T-helper 2 cell (primary cell): ENCODE results near the gene GCH1.

ENCODE experiments used
- DNase-seq, 5 experiments: peaks; one replicate each; pipeline versions ENCODE4 v3.0.0 to v3.0.0-alpha.2; 2012 to 2022

GCH1 gene

GRCh38 chr14:54864526-54864925, 38.1 kb downstream of the GCH1 start:
- DNase-seq: no peak

GRCh38 chr14:54857830-54858269, 44.8 kb downstream of the GCH1 start:
- DNase-seq: no peak

GRCh38 chr14:54856152-54856551, 46.5 kb downstream of the GCH1 start:
- DNase-seq: no peak

GRCh38 chr14:54854181-54854580, 48.4 kb downstream of the GCH1 start:
- DNase-seq: no peak

GRCh38 chr14:54853339-54853738, 49.3 kb downstream of the GCH1 start:
- no peak for DNase-seq

GRCh38 chr14:54852215-54852614, 50.4 kb downstream of the GCH1 start:
- DNase-seq: no peak

GRCh38 chr14:54848910-54849309, 53.7 kb downstream of the GCH1 start:
- no peak for DNase-seq

- no peak for DNase-seq
These were observed 57.0 kb downstream of the GCH1 start for GRCh38 chr14:54845641-54846040.

- DNase-seq: no peak
These were observed 58.1 kb downstream of the GCH1 start for GRCh38 chr14:54844479-54844878.

- no peak for DNase-seq
These were observed 61.8 kb downstream of the GCH1 start for GRCh38 chr14:54840798-54841197.

GRCh38 chr14:54840336-54840735, 62.3 kb downstream of the GCH1 start:
- DNase-seq: no peak

- DNase-seq: no peak
These were observed 62.9 kb downstream of the GCH1 start for GRCh38 chr14:54839701-54840119.

- no peak for DNase-seq
These were observed 63.6 kb downstream of the GCH1 start for GRCh38 chr14:54838931-54839512.

GRCh38 chr14:54837508-54838149, 65.0 kb downstream of the GCH1 start:
- no peak for DNase-seq

GRCh38 chr14:54836231-54836630, 66.4 kb downstream of the GCH1 start:
- DNase-seq: no peak

- DNase-seq: no peak
These were observed 67.9 kb downstream of the GCH1 start for GRCh38 chr14:54834727-54835126.

GRCh38 chr14:54834081-54834480, 68.5 kb downstream of the GCH1 start:
- no peak for DNase-seq

GRCh38 chr14:54830650-54831049, 72.0 kb downstream of the GCH1 start:
- DNase-seq: no peak

GRCh38 chr14:54829486-54830224, 73.0 kb downstream of the GCH1 start:
- no peak for DNase-seq

GRCh38 chr14:54828037-54828436, 74.6 kb downstream of the GCH1 start:
- DNase-seq: no peak

- DNase-seq: no peak
These were observed 78.7 kb downstream of the GCH1 start for GRCh38 chr14:54823757-54824549.

GRCh38 chr14:54822685-54823084, 79.9 kb downstream of the GCH1 start:
- no peak for DNase-seq
